ENCODE data around the gene RPL38. TPM values are rescaled to one million over a fixed set of nuclear protein-coding genes. Genes with fewer than 3 reads are reported as not detected.

Gene RPL38
- total RNA-seq, 2 donors from 2014 or later: 163 to 177 TPM

GRCh38 chr17:74190807-74191406, 12.6 kb upstream of the RPL38 start:
- no peaks in the 10 kb centered on the region for H3K9me3 ChIP-seq
- DNase-seq (ENCODE audit: low spot score): no peak
- H3K4me1 ChIP-seq (ENCODE audit: control insufficient read depth in 1 of 2, low read depth in 2 of 2): no peaks in the 10 kb centered on the region
- ATAC-seq (ENCODE audit: insufficient number of reproducible peaks, low FRiP score, low read depth): no peak
- no peaks in the 10 kb centered on the region for H3K36me3 ChIP-seq
- no peak for TF ChIP-seq CTCF (IDR thresholded peaks at IDR 0.05)
- H3K4me3 ChIP-seq: no peak overlapping the region
- H3K27ac ChIP-seq: no peak overlapping the region
- no peaks in the 10 kb centered on the region for H3K27me3 ChIP-seq (replicated peaks; ENCODE audit: insufficient read depth)

- DNase-seq (ENCODE audit: low spot score): no peak
- Histone ChIP-seq H3K4me3 (no peak overlapping the region), H3K36me3 (no peaks in the 10 kb centered on the region), H3K27me3 (replicated peaks; ENCODE audit: insufficient read depth) (peaks cover 4% of the 10 kb centered on the region), H3K27ac (no peak overlapping the region), H3K4me1 (ENCODE audit: control insufficient read depth in 1 of 2, low read depth in 2 of 2) (no peaks in the 10 kb centered on the region), H3K9me3 (no peaks in the 10 kb centered on the region)
- no peak for ATAC-seq (ENCODE audit: insufficient number of reproducible peaks, low FRiP score, low read depth)
- TF ChIP-seq CTCF (IDR thresholded peaks at IDR 0.05): no peak
Observed at GRCh38 chr17:74192950-74193781, 10.3 kb upstream of the RPL38 start.

- H3K27ac ChIP-seq: no peak overlapping the region
- no peak for TF ChIP-seq CTCF (IDR thresholded peaks at IDR 0.05)
- no peaks in the 10 kb centered on the region for H3K4me1 ChIP-seq (ENCODE audit: control insufficient read depth in 1 of 2, low read depth in 2 of 2)
- H3K9me3 ChIP-seq: no peaks in the 10 kb centered on the region
- H3K36me3 ChIP-seq: no peaks in the 10 kb centered on the region
- ATAC-seq (ENCODE audit: insufficient number of reproducible peaks, low FRiP score, low read depth) (no peak), DNase-seq (ENCODE audit: low spot score) (no peak)
- H3K4me3 ChIP-seq: no peak overlapping the region
- H3K27me3 ChIP-seq (replicated peaks; ENCODE audit: insufficient read depth): peaks cover 4% of the 10 kb centered on the region
Observed at GRCh38 chr17:74194682-74195081, 8.8 kb upstream of the RPL38 start.

- Histone ChIP-seq H3K36me3 (no peaks in the 10 kb centered on the region), H3K27ac (no peak overlapping the region), H3K4me3 (no peak overlapping the region), H3K27me3 (replicated peaks; ENCODE audit: insufficient read depth) (peaks cover 4% of the 10 kb centered on the region), H3K9me3 (no peaks in the 10 kb centered on the region), H3K4me1 (ENCODE audit: control insufficient read depth in 1 of 2, low read depth in 2 of 2) (no peaks in the 10 kb centered on the region)
- ATAC-seq (ENCODE audit: insufficient number of reproducible peaks, low FRiP score, low read depth): no peak
- TF ChIP-seq CTCF (IDR thresholded peaks at IDR 0.05): no peak
- no peak for DNase-seq (ENCODE audit: low spot score)
Observed at GRCh38 chr17:74196541-74197317, 6.7 kb upstream of the RPL38 start.

- no peak for TF ChIP-seq CTCF (IDR thresholded peaks at IDR 0.05)
- no peak for ATAC-seq (ENCODE audit: insufficient number of reproducible peaks, low FRiP score, low read depth)
- peaks cover 4% of the 10 kb centered on the region for H3K27me3 ChIP-seq (replicated peaks; ENCODE audit: insufficient read depth)
Observed at GRCh38 chr17:74197801-74198200, 5.7 kb upstream of the RPL38 start.

More at GRCh38 chr17:74197801-74198200, 5.7 kb upstream of the RPL38 start:
- H3K9me3 ChIP-seq: no peaks in the 10 kb centered on the region
- no peak for DNase-seq (ENCODE audit: low spot score)
- no peaks in the 10 kb centered on the region for H3K4me1 ChIP-seq (ENCODE audit: control insufficient read depth in 1 of 2, low read depth in 2 of 2)
- H3K4me3 ChIP-seq: no peak overlapping the region
- no peak overlapping the region for H3K27ac ChIP-seq
- no peaks in the 10 kb centered on the region for H3K36me3 ChIP-seq
